ENCODE data around the gene RTP3. TPM values are rescaled to one million over a fixed set of nuclear protein-coding genes. Genes with fewer than 3 reads are reported as not detected.

Gene RTP3
- total RNA-seq, 2 experiments from 2014 or later: not detected

DNA sequence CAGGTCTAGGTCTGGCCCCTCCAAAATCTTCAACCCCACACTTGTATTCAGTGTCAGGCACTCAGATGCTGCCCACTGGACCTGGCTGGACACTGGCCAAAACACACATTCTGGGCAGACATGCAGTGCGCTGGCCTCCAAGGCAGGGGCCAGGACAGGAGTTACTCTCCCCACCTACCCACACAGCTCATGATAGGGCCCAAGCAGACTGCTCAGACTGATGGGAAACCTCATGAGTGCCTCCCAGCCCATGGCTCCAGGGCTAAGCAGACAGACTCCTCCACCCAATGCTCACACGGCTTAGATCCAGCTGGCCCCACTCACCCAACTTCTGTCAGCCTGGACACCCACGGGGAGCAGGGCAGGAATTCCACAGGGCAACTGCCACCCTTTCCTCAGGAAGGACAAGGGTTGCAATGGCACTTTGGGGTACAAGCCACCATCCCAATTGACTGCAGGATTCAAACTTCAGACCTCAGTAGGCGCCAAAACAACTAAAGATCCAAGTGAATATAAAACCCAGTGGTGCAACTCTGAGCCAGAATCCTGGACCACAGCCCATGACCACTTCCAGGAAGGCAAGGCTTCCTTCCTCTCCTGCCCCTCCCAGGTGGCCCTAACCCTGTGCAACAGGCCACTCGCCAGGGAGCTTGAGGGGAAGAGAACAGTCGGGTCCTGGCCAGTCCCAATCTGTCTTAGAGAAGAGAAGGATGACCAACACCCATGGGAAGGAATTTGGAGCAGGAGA is 34.5 kb upstream of the RTP3 start:
- POLR2A ChIA-PET: no interaction called here
- no peaks in the 10 kb centered on the region for H3K36me3 Mint-ChIP-seq
- no peaks in the 10 kb centered on the region for H3K4me1 Mint-ChIP-seq (ENCODE audit: low read depth)
- no peak for DNase-seq
- peaks cover 45% of the 10 kb centered on the region for H3K27me3 Mint-ChIP-seq
- H3K4me3 Mint-ChIP-seq: no peak overlapping the region
- H3K27ac Mint-ChIP-seq: no peak overlapping the region
- no peaks in the 10 kb centered on the region for H3K9me3 Mint-ChIP-seq
- intact Hi-C loops (cut with micrococcal nuclease): no loop called here
- CTCF ChIA-PET: interaction anchor here (1.5 to 2.5 kb wide), 3 partner anchors 13 to 25 kb away, joined by 4 to 13 read pairs (median 9); no protein-coding TSS in a partner anchor

- H3K27me3 Mint-ChIP-seq: peaks cover 45% of the 10 kb centered on the region
- H3K4me1 Mint-ChIP-seq (ENCODE audit: low read depth): no peaks in the 10 kb centered on the region
- H3K36me3 Mint-ChIP-seq: no peaks in the 10 kb centered on the region
- CTCF ChIA-PET: interaction anchor here (2.5 kb wide), 1 partner anchor 25 kb away, joined by 13 read pairs; no protein-coding TSS in a partner anchor
- POLR2A ChIA-PET: no interaction called here
- DNase-seq: no peak
- no peak overlapping the region for H3K4me3 Mint-ChIP-seq
- intact Hi-C loops (cut with micrococcal nuclease): no loop called here
- no peak overlapping the region for H3K27ac Mint-ChIP-seq
- no peaks in the 10 kb centered on the region for H3K9me3 Mint-ChIP-seq
These were observed 33.9 kb upstream of the RTP3 start for GRCh38 chr3:46463868-46464241.

DNA sequence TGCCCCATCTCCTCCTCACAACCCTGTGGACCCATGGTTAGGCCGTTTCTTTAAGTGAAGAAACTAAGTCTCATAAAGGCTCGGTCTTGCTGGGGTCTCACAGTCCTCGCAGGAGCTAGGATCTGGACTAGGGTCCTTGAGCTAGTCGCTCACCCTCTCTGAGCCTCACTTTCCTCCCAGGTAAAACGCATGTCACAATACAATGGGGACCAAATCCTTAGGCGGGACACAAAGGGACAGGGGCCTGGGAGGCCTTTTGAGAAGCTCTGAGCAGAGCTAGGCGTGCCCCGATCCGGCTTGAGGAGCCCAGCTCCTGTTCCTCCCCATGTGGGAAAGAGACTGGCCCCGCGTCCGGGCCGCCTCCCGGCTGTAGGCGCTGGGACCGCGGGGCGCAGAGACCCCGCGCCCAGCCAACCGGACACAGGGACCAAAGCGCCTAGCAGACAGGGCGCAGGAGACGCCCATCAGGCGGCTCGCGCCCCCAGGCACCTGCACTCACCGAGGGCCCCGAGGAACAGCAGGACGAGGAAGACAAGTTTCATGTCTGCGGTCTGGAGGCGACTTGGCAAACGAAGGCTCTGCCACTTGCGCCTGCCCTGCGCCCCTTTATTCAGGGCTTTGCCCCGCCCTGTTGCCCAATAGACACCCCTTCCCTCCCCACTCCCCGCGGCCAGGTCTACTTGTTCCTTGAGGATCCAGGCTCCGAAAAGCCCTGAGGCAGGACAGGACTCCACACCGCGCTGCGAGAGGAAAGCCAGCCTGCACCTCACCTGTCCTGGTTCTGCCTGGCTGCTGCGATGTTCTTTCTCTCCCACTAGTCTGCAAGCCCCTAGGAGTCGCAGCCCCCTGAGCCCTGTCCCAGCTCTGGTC is 33.2 kb upstream of the RTP3 start, which contains the start of gene LTF:
Gene LTF (minus strand): TSS at position 580 of the 870 bp plus-strand sequence. CDS start 38 bp downstream, at position 542.
- H3K4me3 Mint-ChIP-seq: no peak within 1 kb of the TSS
- H3K27me3 Mint-ChIP-seq: peaks cover 42% of the 10 kb centered on the region
- no peak for DNase-seq
- POLR2A ChIA-PET: no interaction called here
- CTCF ChIA-PET: interaction anchor here (0.6 to 0.9 kb wide), 2 partner anchors 23 to 86 kb away, joined by 4 read pairs; no protein-coding TSS in a partner anchor
- H3K36me3 Mint-ChIP-seq: no peaks in the 10 kb centered on the region
- H3K9me3 Mint-ChIP-seq: no peaks in the 10 kb centered on the region
- H3K4me1 Mint-ChIP-seq (ENCODE audit: low read depth): no peaks in the 10 kb centered on the region
- intact Hi-C loops (cut with micrococcal nuclease): no loop called here
- no peak within 1 kb of the TSS for H3K27ac Mint-ChIP-seq

DNA sequence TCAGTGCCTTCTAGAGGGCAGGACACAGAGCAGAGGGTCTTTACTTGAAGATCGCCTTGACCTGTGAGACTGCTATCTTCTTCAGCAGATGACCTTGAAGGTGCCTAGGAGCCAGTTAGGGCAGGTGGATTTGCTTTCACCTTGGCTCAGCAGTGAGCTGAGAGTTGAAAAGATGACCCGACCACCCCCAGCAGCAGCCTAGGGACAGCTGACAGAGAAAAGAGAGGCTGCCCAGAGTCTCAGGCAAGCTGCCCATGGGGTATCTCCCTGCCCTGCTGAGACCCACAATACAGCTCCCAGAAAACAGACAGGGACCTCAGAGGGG is 32.6 kb upstream of the RTP3 start:
- DNase-seq: no peak
- intact Hi-C loops (cut with micrococcal nuclease): no loop called here
- CTCF ChIA-PET: interaction anchor here (0.6 to 0.9 kb wide), 2 partner anchors 23 to 85 kb away, joined by 4 read pairs; no protein-coding TSS in a partner anchor
- no peaks in the 10 kb centered on the region for H3K9me3 Mint-ChIP-seq
- no peak overlapping the region for H3K4me3 Mint-ChIP-seq
- H3K4me1 Mint-ChIP-seq (ENCODE audit: low read depth): no peaks in the 10 kb centered on the region
- POLR2A ChIA-PET: no interaction called here
- peaks cover 39% of the 10 kb centered on the region for H3K27me3 Mint-ChIP-seq
- no peaks in the 10 kb centered on the region for H3K36me3 Mint-ChIP-seq
- H3K27ac Mint-ChIP-seq: no peak overlapping the region

GRCh38 chr3:46466273-46466672 is 31.5 kb upstream of the RTP3 start:
- H3K4me3 Mint-ChIP-seq: no peak overlapping the region
- no peak overlapping the region for H3K27ac Mint-ChIP-seq
- no peaks in the 10 kb centered on the region for H3K4me1 Mint-ChIP-seq (ENCODE audit: low read depth)
- H3K27me3 Mint-ChIP-seq: peaks cover 33% of the 10 kb centered on the region
- no peaks in the 10 kb centered on the region for H3K36me3 Mint-ChIP-seq
- no peaks in the 10 kb centered on the region for H3K9me3 Mint-ChIP-seq
- intact Hi-C loops (cut with micrococcal nuclease): no loop called here
- POLR2A ChIA-PET: no interaction called here
- DNase-seq: no peak
- CTCF ChIA-PET: interaction anchor here (1.0 kb wide), 1 partner anchor 164 kb away, joined by 3 read pairs; no protein-coding TSS in a partner anchor

DNA sequence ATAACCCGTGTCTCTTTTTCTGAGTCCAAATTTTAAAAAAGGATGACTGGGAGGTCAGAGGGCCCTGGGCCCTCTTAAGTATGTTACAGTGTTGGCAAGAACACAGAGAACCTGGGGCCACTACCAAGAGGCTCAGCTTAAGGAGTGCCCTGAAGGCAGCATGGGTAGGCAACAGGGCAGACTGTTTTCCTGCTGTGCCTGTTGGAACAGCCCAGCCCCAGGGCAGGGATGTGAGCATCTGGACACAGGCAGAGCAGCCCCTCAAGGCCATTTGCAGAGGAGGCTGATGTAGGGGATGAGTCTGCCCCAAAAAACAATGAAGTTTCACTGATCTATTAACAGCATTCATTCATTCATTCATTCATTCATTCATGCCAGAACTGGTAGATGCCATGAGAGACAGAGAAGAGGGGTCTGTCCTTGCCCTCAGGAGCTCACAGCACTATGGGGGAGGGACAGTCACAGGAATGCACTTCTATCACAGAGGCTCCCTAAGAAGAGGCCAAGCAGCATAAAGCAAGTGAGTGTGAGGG is 30.8 kb upstream of the RTP3 start:
- CTCF ChIA-PET: interaction anchor here (1.0 kb wide), 1 partner anchor 163 kb away, joined by 3 read pairs; no protein-coding TSS in a partner anchor
- no peaks in the 10 kb centered on the region for H3K9me3 Mint-ChIP-seq
- no peaks in the 10 kb centered on the region for H3K36me3 Mint-ChIP-seq
- H3K27ac Mint-ChIP-seq: no peak overlapping the region
- peaks cover 29% of the 10 kb centered on the region for H3K27me3 Mint-ChIP-seq
- no peaks in the 10 kb centered on the region for H3K4me1 Mint-ChIP-seq (ENCODE audit: low read depth)
- no peak overlapping the region for H3K4me3 Mint-ChIP-seq
- POLR2A ChIA-PET: no interaction called here
- intact Hi-C loops (cut with micrococcal nuclease): no loop called here
- DNase-seq: no peak

DNA sequence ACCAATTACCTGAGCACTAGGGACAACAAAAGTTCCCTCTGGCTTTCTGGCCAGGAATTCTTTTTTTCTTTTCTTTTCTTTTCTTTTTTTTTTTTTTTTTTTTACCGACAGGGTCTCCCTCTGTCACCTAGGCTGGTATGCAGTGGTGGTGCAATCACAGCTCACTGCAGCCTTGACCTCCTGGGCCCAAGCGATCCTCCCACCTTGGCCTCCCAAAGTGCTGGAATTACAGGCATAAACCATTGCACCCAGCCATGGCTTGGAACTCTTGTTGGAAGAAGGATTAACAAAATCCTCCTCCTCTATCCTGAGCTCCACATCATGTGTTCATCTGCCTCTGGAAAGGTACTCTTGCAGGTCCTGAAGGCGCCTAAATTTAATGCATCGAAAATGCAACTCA is 30.2 kb upstream of the RTP3 start:
- H3K4me3 Mint-ChIP-seq: no peak overlapping the region
- no peaks in the 10 kb centered on the region for H3K9me3 Mint-ChIP-seq
- no peaks in the 10 kb centered on the region for H3K4me1 Mint-ChIP-seq (ENCODE audit: low read depth)
- POLR2A ChIA-PET: no interaction called here
- DNase-seq: no peak
- no peak overlapping the region for H3K27ac Mint-ChIP-seq
- CTCF ChIA-PET: interaction anchor here (1.3 kb wide), 1 partner anchor 21 kb away, joined by 7 read pairs; no protein-coding TSS in a partner anchor
- H3K27me3 Mint-ChIP-seq: peaks cover 24% of the 10 kb centered on the region
- no peaks in the 10 kb centered on the region for H3K36me3 Mint-ChIP-seq
- intact Hi-C loops (cut with micrococcal nuclease): no loop called here

DNA sequence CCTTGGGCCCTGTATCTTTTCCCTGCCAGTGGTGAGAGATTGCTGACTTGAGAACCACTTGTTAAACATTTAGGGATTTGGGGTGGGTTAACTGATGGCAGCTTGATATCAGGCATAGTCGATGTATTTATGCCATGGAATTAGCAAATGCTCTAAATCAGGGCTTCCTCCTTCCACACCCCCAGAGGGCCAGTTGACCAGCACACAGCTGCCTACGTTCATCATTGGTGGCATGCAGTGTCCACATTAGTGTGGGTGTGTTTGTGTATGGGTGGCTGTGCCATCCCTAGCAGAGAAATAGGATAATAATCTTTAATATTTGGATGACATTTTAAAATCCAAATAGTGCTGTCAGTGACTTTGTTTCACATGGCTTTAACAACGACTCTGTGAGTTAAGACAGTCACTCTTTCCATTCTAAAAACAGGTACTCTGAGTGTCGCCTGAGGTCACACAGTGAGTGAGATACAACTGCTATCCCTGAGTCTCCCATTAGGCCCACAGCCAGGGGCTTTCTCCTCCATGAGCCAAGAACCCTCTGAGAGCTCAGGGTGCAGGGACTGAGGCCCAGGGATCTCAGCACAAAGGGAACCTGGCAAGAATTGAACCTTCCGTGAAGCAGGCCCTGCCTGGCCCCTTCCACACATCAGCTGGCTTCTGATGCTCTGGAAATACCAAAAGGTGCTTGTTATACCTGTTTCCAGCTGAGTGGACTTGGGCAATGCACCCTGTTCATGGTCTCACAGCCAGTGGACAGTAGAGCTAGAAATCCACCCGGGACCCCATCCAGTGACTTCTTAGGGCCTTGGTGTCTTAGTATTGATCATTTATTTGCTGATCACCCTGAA is 28.8 kb upstream of the RTP3 start:
- intact Hi-C loops (cut with micrococcal nuclease): no loop called here
- no peak overlapping the region for H3K4me3 Mint-ChIP-seq
- no peaks in the 10 kb centered on the region for H3K4me1 Mint-ChIP-seq (ENCODE audit: low read depth)
- H3K9me3 Mint-ChIP-seq: no peaks in the 10 kb centered on the region
- DNase-seq: no peak
- no peaks in the 10 kb centered on the region for H3K36me3 Mint-ChIP-seq
- H3K27me3 Mint-ChIP-seq: peaks cover 26% of the 10 kb centered on the region
- H3K27ac Mint-ChIP-seq: no peak overlapping the region
- CTCF ChIA-PET: interaction anchor here (1.3 kb wide), 1 partner anchor 20 kb away, joined by 7 read pairs; no protein-coding TSS in a partner anchor
- POLR2A ChIA-PET: no interaction called here

GRCh38 chr3:46469680-46470357 is 28.0 kb upstream of the RTP3 start:
- no peak for DNase-seq
- Mint-ChIP-seq H3K4me3 (no peak overlapping the region), H3K36me3 (peaks cover 4% of the 10 kb centered on the region), H3K27me3 (peaks cover 23% of the 10 kb centered on the region), H3K9me3 (peaks cover 7% of the 10 kb centered on the region), H3K4me1 (ENCODE audit: low read depth) (no peaks in the 10 kb centered on the region), H3K27ac (no peak overlapping the region)
- intact Hi-C loops (cut with micrococcal nuclease): no loop called here
- CTCF ChIA-PET: interaction anchor here (2.9 kb wide), 1 partner anchor 19 kb away, joined by 14 read pairs; no protein-coding TSS in a partner anchor
- POLR2A ChIA-PET: no interaction called here

DNA sequence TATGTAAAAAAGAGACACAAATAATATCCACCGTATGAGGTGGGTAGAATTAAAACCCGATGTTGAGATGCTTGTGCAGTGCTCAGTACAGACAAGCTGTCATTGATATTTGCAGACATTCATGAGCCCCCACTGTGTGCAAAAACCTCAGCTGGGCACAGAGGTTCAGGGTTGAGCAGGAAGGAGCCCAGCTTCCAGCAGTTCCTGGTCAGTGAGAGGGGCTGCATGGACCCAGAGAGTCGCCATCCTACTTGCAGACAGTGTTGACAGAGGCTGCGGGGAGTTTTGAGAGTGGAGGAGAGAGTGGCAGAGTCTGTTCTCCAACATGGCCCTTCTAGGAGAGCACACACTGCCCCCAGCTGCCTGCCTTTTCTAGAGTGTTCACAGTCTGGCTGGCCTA is 26.9 kb upstream of the RTP3 start:
- H3K27ac Mint-ChIP-seq: no peak overlapping the region
- CTCF ChIA-PET: interaction anchor here (2.9 kb wide), 1 partner anchor 18 kb away, joined by 14 read pairs; no protein-coding TSS in a partner anchor
- DNase-seq: no peak
- H3K9me3 Mint-ChIP-seq: peaks cover 14% of the 10 kb centered on the region
- H3K4me1 Mint-ChIP-seq (ENCODE audit: low read depth): no peaks in the 10 kb centered on the region
- H3K4me3 Mint-ChIP-seq: no peak overlapping the region
- POLR2A ChIA-PET: no interaction called here
- H3K27me3 Mint-ChIP-seq: peaks cover 14% of the 10 kb centered on the region
- intact Hi-C loops (cut with micrococcal nuclease): no loop called here
- H3K36me3 Mint-ChIP-seq: peaks cover 4% of the 10 kb centered on the region

GRCh38 chr3:46471371-46471914 is 26.3 kb upstream of the RTP3 start:
- Mint-ChIP-seq H3K4me1 (ENCODE audit: low read depth) (no peaks in the 10 kb centered on the region), H3K36me3 (peaks cover 4% of the 10 kb centered on the region), H3K27ac (no peak overlapping the region), H3K27me3 (peaks cover 14% of the 10 kb centered on the region), H3K9me3 (peaks cover 14% of the 10 kb centered on the region), H3K4me3 (no peak overlapping the region)
- no peak for DNase-seq
- intact Hi-C loops (cut with micrococcal nuclease): no loop called here
- CTCF ChIA-PET: interaction anchor here (1.1 to 2.9 kb wide), 2 partner anchors 17 to 158 kb away, joined by 4 to 14 read pairs; no protein-coding TSS in a partner anchor
- POLR2A ChIA-PET: no interaction called here

Data from activated CD4-positive, alpha-beta memory T cell treated with anti-CD3 and anti-CD28 coated beads for 36 hours (primary cell).